GM23338 (cell line): ENCODE results near the gene PLIN4.

Experiments used
- CTCF ChIP-seq, 2 experiments: fragments of 200-600 bp in 1 of 2; sonication (generic) in 1 of 2; conservative IDR thresholded peaks; 2 replicates each; pipeline versions ENCODE4 v1.5.1 to v1.6.1; 2016 to 2017; ENCODE audit warnings: antibody characterized with exemption in 2 of 2, low read depth in 2 of 2, mild to moderate bottlenecking in 2 of 2, moderate library complexity in 1 of 2
- EZH2phosphoT487 ChIP-seq: fragments of 200-600 bp; sonication (generic); IDR thresholded peaks from one replicate; pipeline ENCODE4 v1.8.1; 2018; ENCODE audit warnings: antibody characterized with exemption; ENCODE audit not compliant: unreplicated experiment
- JUNB ChIP-seq: IDR thresholded peaks from one replicate; pipeline ENCODE4 v1.6.1; 2016; ENCODE audit warnings: antibody characterized with exemption; ENCODE audit not compliant: unreplicated experiment
- TF ChIP-seq, protein P1 (sequence below): IDR thresholded peaks from one replicate; pipeline ENCODE4 v1.6.1; 2018; ENCODE audit warnings: antibody characterized with exemption; ENCODE audit not compliant: unreplicated experiment

- TF ChIP-seq CTCF (conservative IDR thresholded peaks at IDR 0.05; ENCODE audit: low read depth in 2 of 2) (no peak), EZH2phosphoT487 (no peak), JUNB (no peak)
- TF ChIP-seq, protein P1, sequence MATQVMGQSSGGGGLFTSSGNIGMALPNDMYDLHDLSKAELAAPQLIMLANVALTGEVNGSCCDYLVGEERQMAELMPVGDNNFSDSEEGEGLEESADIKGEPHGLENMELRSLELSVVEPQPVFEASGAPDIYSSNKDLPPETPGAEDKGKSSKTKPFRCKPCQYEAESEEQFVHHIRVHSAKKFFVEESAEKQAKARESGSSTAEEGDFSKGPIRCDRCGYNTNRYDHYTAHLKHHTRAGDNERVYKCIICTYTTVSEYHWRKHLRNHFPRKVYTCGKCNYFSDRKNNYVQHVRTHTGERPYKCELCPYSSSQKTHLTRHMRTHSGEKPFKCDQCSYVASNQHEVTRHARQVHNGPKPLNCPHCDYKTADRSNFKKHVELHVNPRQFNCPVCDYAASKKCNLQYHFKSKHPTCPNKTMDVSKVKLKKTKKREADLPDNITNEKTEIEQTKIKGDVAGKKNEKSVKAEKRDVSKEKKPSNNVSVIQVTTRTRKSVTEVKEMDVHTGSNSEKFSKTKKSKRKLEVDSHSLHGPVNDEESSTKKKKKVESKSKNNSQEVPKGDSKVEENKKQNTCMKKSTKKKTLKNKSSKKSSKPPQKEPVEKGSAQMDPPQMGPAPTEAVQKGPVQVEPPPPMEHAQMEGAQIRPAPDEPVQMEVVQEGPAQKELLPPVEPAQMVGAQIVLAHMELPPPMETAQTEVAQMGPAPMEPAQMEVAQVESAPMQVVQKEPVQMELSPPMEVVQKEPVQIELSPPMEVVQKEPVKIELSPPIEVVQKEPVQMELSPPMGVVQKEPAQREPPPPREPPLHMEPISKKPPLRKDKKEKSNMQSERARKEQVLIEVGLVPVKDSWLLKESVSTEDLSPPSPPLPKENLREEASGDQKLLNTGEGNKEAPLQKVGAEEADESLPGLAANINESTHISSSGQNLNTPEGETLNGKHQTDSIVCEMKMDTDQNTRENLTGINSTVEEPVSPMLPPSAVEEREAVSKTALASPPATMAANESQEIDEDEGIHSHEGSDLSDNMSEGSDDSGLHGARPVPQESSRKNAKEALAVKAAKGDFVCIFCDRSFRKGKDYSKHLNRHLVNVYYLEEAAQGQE, result no peak
Observed at GRCh38 chr19:4506449-4507149, 11.7 kb downstream of the PLIN4 start.
